HG02943 (cell line): ENCODE data around the gene RNF34.
"Not testable (repeated sequence)": the region's sequence is repeated elsewhere in the genome, so short reads cannot be mapped to it uniquely, and the experiment has no call there.

Source experiments
- ATAC-seq: cut with Tn5 transposase; IDR thresholded peaks from one replicate; pipeline ENCODE4 v1.9.1; 2021; ENCODE audit warnings: mild to moderate bottlenecking, low read depth, moderate library complexity; ENCODE audit not compliant: unreplicated experiment

The RNF34 gene

GRCh38 chr12:121399391-121400331 lies at the start of gene RNF34:
Gene RNF34, plus strand, starts transcription at chr12:121400118. Its CDS starts 95 bp downstream, at chr12:121400213.
- peak; percentile 90 for ATAC-seq

DNA sequence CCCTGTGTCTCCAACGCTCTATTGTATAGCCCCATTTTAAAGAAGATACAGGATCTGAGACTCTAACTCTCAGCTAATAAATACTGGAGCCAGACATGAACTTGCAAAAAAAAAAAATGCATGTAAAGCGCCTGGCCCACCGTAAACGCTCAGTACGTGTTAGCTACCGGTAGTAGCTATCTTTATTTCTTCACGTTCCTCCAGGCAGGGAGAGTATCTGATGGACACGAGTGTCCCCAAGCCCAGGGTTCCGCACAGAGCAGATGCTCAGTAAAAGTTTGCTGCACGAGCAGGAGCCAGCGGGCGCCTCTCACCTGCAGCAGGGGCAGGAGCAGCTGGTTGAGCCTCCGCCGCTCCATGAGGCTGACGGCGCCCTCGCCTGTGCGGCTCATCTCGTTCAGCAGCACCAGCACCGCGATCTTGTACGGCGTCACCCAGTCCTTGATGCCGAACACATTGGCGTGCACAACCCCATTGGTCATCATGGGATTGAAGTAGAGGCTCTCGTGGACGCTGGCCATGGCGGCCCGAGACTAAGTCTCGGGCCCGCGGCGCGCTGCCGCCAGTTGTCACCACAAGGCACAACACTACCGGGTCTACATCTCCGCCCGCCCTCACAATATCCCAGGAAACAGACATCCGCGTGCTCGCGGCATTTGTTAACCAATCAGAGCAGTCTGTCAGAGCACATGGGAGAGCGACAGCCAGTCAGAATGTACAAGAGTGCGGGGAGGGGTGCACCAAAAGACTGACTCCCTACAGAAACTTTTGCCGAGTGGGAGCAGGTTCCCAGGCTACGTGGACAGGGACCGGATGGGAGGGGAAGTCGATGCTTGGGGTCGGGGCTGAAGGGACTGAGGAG lies 47.9 kb upstream of the RNF34 start, which contains the start of gene ANAPC5:
TSS of gene ANAPC5 (minus strand) at position 592 of the 862 bp plus-strand sequence. CDS start at position 521, 71 bp downstream.
- ATAC-seq = peak; percentile 99

DNA sequence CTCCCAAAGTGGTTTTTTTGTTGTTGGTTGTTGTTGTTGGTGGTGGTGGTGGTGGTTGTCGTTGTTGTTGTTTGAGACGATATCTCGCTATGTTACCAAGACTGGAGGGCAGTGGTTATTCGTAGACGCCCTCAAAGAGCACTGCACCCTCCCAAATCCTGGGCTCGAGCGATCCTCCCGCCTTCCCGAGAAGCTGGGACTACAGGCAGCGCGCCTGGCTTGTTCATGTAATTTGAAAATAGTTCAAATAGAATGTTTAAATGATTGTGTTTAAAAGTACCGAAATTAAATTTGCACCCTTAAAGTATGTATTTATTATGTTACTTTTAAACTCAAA lies 47.3 kb upstream of the RNF34 start:
- no peak for ATAC-seq

- ATAC-seq = no peak
Measured at GRCh38 chr12:121355818-121356217, 44.1 kb upstream of the RNF34 start.

- ATAC-seq = no peak
Measured at GRCh38 chr12:121356657-121357056, 43.3 kb upstream of the RNF34 start.

DNA sequence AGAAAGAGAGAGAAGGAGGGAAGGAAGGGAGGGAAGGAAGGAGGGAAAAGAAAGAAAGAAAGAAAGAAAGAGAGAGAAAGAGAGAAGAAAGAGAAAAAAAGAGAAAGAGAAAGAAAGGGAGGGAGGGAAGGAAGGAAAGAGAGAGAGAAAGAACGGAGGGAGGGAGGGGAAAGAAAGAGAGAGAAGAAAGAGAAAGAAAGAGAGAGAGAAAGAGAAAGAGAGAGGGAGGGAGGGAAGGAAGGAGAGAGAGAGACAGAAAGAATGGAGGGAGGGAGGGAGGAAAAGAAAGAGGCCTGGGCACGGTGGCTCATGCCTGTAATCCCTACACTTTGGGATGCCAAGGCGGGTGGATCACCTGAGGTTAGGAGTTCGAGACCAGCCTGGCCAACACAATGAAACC lies 42.6 kb upstream of the RNF34 start:
- ATAC-seq = no peak

- ATAC-seq = no peak
Measured at GRCh38 chr12:121358073-121358472, 41.8 kb upstream of the RNF34 start.

DNA sequence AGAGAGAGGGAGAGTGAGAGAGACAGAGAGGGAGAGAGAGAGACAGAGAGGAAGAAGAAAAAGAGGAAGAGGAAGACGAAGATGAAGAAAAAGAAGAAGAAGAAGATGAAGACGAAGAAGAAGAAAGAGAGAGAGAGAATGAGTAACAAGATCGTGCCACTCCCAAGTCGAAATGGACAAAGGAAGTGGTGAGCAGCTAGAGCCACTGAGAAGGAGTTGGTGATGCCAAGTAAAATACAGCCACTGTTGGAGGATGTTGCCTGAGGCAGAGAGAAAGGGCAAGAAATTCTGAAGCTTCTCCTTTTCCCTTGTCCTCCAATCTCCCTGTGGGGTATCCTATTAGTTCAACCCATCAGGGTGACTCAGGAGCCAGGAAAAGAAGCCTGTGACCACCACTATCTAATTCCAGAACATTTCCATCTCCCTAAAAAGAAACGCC lies 35.2 kb upstream of the RNF34 start:
- no peak for ATAC-seq

DNA sequence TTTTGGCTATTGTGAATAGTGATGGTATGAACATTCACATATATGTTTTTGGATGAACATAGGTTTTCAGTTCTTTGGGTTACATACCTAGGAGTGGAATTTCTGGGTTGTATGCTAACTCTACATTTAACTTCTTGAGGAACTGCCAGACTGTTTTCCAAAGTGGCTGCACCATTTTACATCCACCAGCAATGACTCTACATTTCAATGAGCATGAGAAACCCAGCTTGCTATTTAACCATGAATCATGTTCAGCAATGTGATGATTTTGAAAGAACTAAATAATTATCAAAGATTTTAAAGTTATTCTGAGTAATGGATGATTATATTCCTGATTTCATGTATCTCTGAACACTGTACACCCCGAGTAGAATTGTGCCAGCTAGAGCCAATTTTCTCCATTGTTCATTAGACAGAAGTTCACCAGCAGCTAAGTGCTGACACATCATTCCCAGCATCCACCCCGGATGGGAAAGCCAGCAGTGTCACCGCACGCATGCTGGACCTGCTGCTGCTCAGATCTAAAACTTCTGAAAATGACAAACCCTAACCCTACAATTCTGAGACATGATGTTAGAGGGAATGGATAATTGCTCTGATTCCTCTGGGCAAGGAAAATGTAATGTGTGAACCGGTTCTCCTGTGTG lies 34.4 kb upstream of the RNF34 start:
- ATAC-seq = no peak

GRCh38 chr12:121366063-121366459 lies 33.9 kb upstream of the RNF34 start:
- no peak for ATAC-seq

- no peak for ATAC-seq
Measured at GRCh38 chr12:121371404-121371803, 28.5 kb upstream of the RNF34 start.

GRCh38 chr12:121373755-121374154 lies 26.2 kb upstream of the RNF34 start:
- ATAC-seq = no peak

DNA sequence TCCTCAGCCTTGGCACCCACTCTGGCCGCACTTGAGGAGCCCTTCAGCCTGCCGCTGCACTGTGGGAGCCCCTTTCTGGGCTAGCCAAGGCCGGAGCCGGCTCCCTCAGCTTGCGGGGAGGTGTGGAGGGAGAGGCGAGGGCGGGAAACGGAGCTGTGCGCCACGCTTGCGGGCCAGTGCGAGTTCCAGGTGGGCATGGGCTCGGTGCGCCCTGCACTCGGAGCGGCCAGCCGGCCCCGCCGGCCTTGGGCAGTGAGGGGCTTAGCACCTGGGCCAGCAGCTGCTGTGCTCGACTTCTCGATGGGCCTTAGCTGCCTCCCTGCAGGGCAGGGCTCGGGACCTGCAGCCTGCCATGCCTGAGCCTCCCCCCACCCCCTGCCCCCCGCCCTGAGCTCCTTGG lies 25.6 kb upstream of the RNF34 start:
- ATAC-seq = not testable (repeated sequence)

DNA sequence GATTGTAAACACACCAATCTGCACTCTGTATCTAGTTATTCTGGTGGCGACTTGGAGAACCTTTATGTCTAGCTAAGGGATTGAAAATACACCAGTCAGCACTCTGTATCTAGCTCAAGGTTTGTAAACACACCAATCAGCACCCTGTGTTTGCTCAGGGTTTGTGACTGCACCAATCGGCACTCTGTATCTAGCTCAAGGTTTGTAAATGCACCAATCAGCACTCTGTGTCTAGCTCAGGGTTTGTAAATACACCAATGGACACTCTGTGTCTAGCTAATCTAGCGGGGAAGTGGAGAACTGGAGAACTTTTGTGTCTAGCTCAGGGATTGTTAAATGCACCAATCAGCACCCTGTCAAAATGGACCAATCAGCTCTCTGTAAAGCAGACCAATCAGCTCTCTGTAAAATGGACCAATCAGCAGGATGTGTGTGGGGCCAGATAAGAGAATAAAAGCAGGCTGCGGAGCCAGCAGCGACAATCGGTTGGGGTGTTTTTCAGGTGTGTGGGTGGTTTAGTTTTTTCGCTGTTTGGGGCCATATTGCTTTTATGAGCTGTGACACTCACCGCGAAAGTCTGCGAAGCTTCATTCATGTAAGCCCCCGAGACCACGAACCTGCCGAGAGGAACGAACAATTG lies 24.9 kb upstream of the RNF34 start:
- not testable (repeated sequence) for ATAC-seq

DNA sequence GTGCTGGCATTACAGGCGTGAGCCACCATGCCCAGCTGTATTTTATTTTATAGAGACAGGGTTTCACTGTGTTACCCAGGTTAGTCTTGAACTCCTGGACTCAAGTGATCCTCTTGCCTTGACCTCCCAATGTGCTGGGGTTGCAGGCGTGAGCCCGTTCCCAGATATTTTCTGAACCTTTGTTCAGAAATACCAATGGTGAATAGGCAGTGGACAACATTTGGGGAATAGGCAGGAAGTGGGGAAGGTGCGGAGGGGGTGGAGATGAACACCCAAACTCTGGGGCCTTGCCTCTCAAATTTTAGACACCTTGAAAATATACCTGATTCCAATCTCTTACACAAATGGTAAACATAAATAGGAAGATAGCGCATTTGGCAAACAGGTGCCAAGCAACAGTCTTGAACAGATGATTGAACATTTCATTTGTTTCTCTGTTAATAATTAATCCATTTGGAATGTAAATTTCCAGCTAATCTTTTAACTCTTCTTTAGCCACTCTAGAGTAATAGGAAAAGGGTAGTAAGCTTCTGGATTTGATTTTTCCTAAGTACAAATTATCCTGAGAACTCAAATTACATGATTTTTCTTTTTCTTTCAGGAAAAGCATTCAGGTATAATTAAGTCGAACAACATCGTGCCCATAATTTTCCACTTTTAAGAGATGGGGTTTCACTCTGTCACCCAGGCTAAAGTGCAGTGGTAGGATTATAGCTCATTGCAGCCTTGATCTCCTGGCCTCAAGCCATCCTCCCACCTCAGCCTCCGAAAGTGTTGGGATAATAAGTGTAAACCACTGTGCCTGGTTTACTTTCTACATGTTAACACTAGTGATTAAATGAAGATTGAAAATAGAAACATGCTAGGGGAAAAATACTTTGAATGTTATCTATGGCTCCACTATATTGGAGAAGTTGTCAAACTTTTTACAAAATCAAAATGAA lies 22.9 kb upstream of the RNF34 start:
- no peak for ATAC-seq

GRCh38 chr12:121378736-121379135 lies 21.2 kb upstream of the RNF34 start:
- no peak for ATAC-seq

DNA sequence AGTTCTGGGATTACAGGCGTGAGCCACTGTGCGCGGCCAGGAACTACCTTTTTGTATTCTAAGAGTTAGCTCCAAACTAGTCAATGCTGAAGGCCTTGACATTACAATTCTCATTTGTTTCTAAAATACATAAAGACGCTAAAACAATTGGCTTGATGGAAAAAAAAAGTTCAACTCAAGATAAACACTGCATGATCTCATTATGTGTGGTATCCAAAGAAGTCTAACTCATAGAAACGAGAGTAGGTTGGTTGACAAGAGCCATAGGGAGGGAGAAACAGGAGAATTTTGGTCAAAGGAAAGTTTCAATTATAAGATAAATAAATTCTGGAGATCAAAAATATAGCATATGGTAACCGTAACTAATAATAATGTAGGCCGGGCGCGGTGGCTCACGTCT lies 20.0 kb upstream of the RNF34 start:
- no peak for ATAC-seq

DNA sequence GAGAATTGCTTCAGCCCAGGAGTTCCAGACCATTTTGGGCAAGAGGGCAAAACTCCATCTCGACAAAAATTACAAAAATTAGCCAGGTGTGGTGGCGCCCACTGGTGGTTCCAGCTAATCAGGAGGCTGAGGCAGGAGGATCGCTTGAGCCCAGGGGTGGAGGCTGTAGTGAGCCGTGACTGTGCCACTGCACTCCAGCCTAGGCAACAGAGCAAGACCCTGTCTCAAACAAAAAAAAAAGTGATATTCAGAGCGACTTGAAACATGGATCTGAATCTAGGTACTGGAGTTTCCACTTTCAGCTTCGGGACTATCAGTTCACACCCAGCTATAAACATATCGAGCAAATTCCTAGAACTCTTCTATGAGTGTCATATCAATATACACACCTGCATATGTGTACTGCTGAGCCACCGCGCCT lies 16.3 kb upstream of the RNF34 start:
- ATAC-seq = no peak

- ATAC-seq = not testable (repeated sequence)
Measured at GRCh38 chr12:121384891-121385290, 15.0 kb upstream of the RNF34 start.
